Kidney (tissue), 14 donors: ENCODE data around the gene ART3. TPM values are rescaled to one million over a fixed set of nuclear protein-coding genes. Genes with fewer than 3 reads are reported as not detected.
A peak's percentile ranks its signal among the peaks of the same experiment; 100 is the strongest.

ENCODE experiments used
- DNase-seq, 5 donors: peaks; one replicate each; pipeline ENCODE4 v3.0.0-alpha.2; 2013 to 2020
- FAIRE-seq: peaks from 2 replicates; lab custom pipeline; 2012; peaks lifted over from hg19 to GRCh38; lab: Jason Lieb, UNC
- H3K27ac ChIP-seq, 2 donors: one replicate each; pipeline ENCODE4 v1.7.0; 2013; ENCODE audit warnings: low read depth in 2 of 2, low read length in 2 of 2, inconsistent platforms in 1 of 2
- H3K27me3 ChIP-seq: one replicate; pipeline ENCODE4 v1.7.1; 2013; ENCODE audit warnings: low read length, inconsistent platforms; ENCODE audit not compliant: control insufficient read depth, insufficient read depth
- H3K36me3 ChIP-seq, 3 donors: one replicate each; pipeline versions ENCODE4 v1.7.0 to v1.7.1; 2013; ENCODE audit warnings: low read length in 3 of 3, control low read depth in 1 of 3, inconsistent platforms in 1 of 3; ENCODE audit not compliant: insufficient read depth in 3 of 3, control insufficient read depth in 2 of 3
- H3K4me1 ChIP-seq, 3 donors: one replicate each; pipeline versions ENCODE4 v1.7.0 to v1.7.1; 2013; ENCODE audit warnings: low read length in 3 of 3, inconsistent platforms in 1 of 3, low read depth in 1 of 3; ENCODE audit not compliant: control insufficient read depth in 2 of 3, insufficient read depth in 2 of 3
- H3K4me3 ChIP-seq, 3 donors: one replicate each; pipeline versions ENCODE4 v1.7.0 to v1.8.1; 2013; ENCODE audit warnings: low read length in 3 of 3, control low read depth in 1 of 3, inconsistent platforms in 1 of 3
- H3K9ac ChIP-seq, 3 donors: one replicate each; pipeline versions ENCODE4 v1.7.0 to v1.7.1; 2013; ENCODE audit warnings: low read length in 3 of 3, control low read depth in 1 of 3, inconsistent platforms in 1 of 3
- H3K9me3 ChIP-seq, 3 donors: one replicate each; pipeline versions ENCODE4 v1.7.0 to v1.7.1; 2013; ENCODE audit warnings: low read length in 3 of 3, control low read depth in 1 of 3, inconsistent platforms in 1 of 3; ENCODE audit not compliant: control insufficient read depth in 2 of 3, insufficient read depth in 1 of 3
- intact Hi-C: fragments of 100-400 bp; cut with DNase I; formaldehyde crosslinking; loops from one replicate; pipeline ENCODE4 v1.11.1; 2022
- polyA plus RNA-seq: library from polyadenylated mRNA; stranded (reverse); fragments of 350-450 nt; fragmentation: Illumina TruSeq; extraction: RNeasy Lipid Tissue Mini Kit (QIAGEN cat#74804); gene quantifications from one replicate; pipeline ENCODE4 v1.2.3, GENCODE V29; 2014; ENCODE audit warnings: low read depth, low replicate concordance; ENCODE audit not compliant: insufficient read depth
- total RNA-seq: library from RNA; stranded (reverse); fragmentation: NEBNext Ultra II Directional; extraction: Animal tissue kit (Norgen Biotek cat#: 25700); gene quantifications from one replicate; pipeline ENCODE4 v1.2.1, GENCODE V29; 2021
- TF ChIP-seq, protein P1 (sequence below): IDR thresholded peaks from 3 replicates; pipeline ENCODE4 v1.5.1; 2012; ENCODE audit warnings: mild to moderate bottlenecking, moderate library complexity, borderline replicate concordance; ENCODE audit not compliant: insufficient read depth; ENCODE audit errors: extremely low read depth
- donor health status: control.
- donor health status: control.
- donor health status: control.
- donor health status: control.
- donor health status: control.
- donor health status: DM: yes; HTN: yes; CAD: no.
- donor health status: Normal renal cell carcinoma (clear cell type).

ART3 gene
- total and polyA plus RNA-seq, 2 donors from 2014 or later, result not detected

DNA sequence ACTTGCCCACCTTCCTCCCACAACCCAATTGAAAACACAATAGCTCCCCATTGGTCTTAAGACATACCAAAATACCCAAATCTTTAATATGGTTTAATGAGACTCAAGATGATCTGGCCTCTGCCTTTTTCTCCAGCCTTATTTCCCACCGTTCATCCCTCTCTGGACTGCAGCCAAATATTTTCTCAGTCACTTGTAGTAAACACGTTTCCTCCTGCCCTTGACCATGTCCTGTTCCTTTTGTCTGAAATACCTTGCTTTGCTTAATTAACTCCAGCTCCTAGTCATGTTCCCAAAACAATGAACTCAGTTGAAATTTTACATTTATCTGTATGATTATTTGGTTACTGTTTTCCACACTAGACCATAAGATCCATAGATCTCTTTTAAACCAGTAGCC lies 82.1 kb downstream of the ART3 start:
- FAIRE-seq (no peak), DNase-seq (peak in 2 of 5 donors; percentile 5 to 15)
- no peak overlapping the region for H3K27ac ChIP-seq
- peaks cover 0 to 7% (median 5%) of the 10 kb centered on the region in 3 donors for H3K36me3 ChIP-seq
- H3K4me1 ChIP-seq, result peaks cover 0 to 2% (median 0%) of the 10 kb centered on the region in 3 donors
- H3K9me3 ChIP-seq, result no peaks in the 10 kb centered on the region
- no peak overlapping the region for H3K9ac ChIP-seq
- H3K4me3 ChIP-seq, result no peak overlapping the region
- intact Hi-C loops, result no loop called here
- TF ChIP-seq, protein P1, sequence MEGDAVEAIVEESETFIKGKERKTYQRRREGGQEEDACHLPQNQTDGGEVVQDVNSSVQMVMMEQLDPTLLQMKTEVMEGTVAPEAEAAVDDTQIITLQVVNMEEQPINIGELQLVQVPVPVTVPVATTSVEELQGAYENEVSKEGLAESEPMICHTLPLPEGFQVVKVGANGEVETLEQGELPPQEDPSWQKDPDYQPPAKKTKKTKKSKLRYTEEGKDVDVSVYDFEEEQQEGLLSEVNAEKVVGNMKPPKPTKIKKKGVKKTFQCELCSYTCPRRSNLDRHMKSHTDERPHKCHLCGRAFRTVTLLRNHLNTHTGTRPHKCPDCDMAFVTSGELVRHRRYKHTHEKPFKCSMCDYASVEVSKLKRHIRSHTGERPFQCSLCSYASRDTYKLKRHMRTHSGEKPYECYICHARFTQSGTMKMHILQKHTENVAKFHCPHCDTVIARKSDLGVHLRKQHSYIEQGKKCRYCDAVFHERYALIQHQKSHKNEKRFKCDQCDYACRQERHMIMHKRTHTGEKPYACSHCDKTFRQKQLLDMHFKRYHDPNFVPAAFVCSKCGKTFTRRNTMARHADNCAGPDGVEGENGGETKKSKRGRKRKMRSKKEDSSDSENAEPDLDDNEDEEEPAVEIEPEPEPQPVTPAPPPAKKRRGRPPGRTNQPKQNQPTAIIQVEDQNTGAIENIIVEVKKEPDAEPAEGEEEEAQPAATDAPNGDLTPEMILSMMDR, result no peak
- no peaks in the 10 kb centered on the region for H3K27me3 ChIP-seq

DNA sequence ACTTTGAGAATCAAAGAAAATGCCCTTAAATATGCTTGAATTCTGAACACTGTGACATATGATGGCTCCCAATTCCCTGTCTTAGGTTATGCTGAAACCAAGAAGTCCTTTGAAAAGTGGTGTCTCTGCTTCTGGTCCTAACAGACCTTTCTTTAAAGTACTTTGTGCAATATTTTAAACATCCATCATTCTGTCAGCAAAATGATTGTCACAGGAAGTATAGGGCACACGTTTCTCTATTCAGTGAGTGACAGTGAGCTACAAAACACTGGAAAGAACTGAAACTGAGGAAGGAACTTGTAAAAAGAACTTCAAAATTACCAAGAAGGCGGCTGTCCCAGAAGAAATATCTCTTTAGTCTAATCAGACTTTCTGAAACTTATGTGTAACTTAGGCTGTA lies 85.8 kb downstream of the ART3 start:
- Histone ChIP-seq H3K9ac (no peak overlapping the region), H3K4me3 (no peak overlapping the region), H3K27me3 (no peaks in the 10 kb centered on the region), H3K36me3 (peaks cover 6 to 32% (median 12%) of the 10 kb centered on the region in 3 donors), H3K4me1 (peaks cover 0 to 2% (median 0%) of the 10 kb centered on the region in 3 donors), H3K9me3 (no peaks in the 10 kb centered on the region), H3K27ac (no peak overlapping the region)
- no peak for FAIRE-seq
- intact Hi-C loops, result no loop called here
- TF ChIP-seq, protein P1, result no peak
- DNase-seq, result no peak

Other genes with a start within 250 kb of the ART3 start
- not detected for gene PPEF2, start 172.3 kb upstream of the ART3 start, total RNA-seq
- gene PPEF2, start 172.3 kb upstream of the ART3 start, polyA plus RNA-seq, result not detected
- gene NAAA, start 133.7 kb upstream of the ART3 start, total RNA-seq, result 58.1 TPM
- 32.9 TPM for gene NAAA, start 133.7 kb upstream of the ART3 start, polyA plus RNA-seq
- gene SDAD1, start 83.8 kb upstream of the ART3 start, total RNA-seq, result 40.7 TPM
- gene SDAD1, start 83.8 kb upstream of the ART3 start, polyA plus RNA-seq, result 17.1 TPM
- 1.4 TPM for gene CXCL9, start 67.2 kb upstream of the ART3 start, total RNA-seq
- gene CXCL9, start 67.2 kb upstream of the ART3 start, polyA plus RNA-seq, result 1.2 TPM
- gene CXCL10, start 51.2 kb upstream of the ART3 start, total RNA-seq, result 1.4 TPM
- gene CXCL10, start 51.2 kb upstream of the ART3 start, polyA plus RNA-seq, result 1.3 TPM
- not detected for gene CXCL11, start 38.6 kb upstream of the ART3 start, total RNA-seq
- gene CXCL11, start 38.6 kb upstream of the ART3 start, polyA plus RNA-seq, result not detected
- gene NUP54, start 73.7 kb downstream of the ART3 start, total RNA-seq, result 40.8 TPM
- gene NUP54, start 73.7 kb downstream of the ART3 start, polyA plus RNA-seq, result 15.6 TPM
- 151 TPM for gene SCARB2, start 139.1 kb downstream of the ART3 start, total RNA-seq
- 75.5 TPM for gene SCARB2, start 139.1 kb downstream of the ART3 start, polyA plus RNA-seq
- 10.4 TPM for gene FAM47E, start 177.0 kb downstream of the ART3 start, total RNA-seq
- gene FAM47E, start 177.0 kb downstream of the ART3 start, polyA plus RNA-seq, result 15.0 TPM
- 4.5 TPM for gene STBD1, start 232.0 kb downstream of the ART3 start, total RNA-seq
- 1.3 TPM for gene STBD1, start 232.0 kb downstream of the ART3 start, polyA plus RNA-seq